ENCODE measurements around the gene USE1.

The USE1 gene

DNA sequence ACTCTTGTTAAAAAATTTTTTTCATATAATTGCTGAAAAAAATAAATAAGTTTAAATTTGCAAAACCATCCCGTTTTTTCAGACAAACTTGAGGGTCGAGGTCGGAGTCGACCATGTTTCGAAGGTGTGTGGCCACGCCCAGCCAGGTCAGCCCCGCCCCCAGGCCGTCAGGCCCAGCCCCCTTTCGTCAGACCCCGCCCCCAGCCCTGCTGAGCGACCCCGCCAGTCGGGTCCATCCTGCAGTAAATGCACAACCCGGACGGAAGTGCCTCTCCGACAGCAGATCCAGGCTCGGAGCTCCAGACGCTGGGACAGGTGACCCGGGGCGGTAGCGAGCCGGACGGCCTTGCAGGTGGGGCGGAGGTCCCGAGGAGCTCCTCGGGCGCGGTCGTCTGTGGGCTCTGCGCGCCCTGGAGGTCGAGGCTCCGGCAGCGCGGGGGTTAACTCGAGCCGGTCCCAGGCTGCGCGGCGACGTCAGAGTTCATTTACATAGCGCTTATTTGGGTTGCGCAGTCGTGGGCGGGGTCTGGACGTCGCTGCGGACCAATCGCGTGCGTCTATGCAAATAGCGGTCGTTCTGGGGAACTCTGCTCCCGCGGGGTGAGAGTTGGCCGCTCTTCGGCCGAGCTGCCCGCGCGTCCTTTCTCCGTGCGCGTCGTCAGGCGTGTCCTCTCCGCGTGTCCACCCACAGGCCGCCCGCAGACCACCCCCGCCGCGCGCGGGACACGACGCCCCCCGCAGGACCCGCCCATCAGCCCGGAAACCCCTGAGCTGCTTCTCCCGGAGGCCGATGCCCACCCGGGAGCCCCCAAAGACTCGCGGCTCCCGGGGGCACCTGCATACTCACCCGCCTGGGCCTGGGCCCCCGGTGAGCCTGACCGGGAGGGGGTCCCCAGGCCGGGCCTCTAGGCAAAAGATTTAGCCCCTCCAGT lies 11.1 kb downstream of the USE1 start, which contains the start of gene OCEL1:
Gene OCEL1, plus strand, starts transcription at position 225 of the 932 bp plus-strand sequence. Its CDS starts 22 bp downstream, at position 247.
- H3K4me3 ChIP-seq (replicated peaks in 1 of 2; ENCODE audit: low read depth in 2 of 2, low read length in 2 of 2), result peak within 1 kb of the TSS; percentile 71 to 86
- TF ChIP-seq, protein P1, sequence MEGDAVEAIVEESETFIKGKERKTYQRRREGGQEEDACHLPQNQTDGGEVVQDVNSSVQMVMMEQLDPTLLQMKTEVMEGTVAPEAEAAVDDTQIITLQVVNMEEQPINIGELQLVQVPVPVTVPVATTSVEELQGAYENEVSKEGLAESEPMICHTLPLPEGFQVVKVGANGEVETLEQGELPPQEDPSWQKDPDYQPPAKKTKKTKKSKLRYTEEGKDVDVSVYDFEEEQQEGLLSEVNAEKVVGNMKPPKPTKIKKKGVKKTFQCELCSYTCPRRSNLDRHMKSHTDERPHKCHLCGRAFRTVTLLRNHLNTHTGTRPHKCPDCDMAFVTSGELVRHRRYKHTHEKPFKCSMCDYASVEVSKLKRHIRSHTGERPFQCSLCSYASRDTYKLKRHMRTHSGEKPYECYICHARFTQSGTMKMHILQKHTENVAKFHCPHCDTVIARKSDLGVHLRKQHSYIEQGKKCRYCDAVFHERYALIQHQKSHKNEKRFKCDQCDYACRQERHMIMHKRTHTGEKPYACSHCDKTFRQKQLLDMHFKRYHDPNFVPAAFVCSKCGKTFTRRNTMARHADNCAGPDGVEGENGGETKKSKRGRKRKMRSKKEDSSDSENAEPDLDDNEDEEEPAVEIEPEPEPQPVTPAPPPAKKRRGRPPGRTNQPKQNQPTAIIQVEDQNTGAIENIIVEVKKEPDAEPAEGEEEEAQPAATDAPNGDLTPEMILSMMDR (IDR thresholded peaks at IDR 0.05; ENCODE audit: low read depth, low read length), result no peak
- peak; percentile 98 to 99 for DNase-seq (ENCODE audit: low read depth in 2 of 2)

DNA sequence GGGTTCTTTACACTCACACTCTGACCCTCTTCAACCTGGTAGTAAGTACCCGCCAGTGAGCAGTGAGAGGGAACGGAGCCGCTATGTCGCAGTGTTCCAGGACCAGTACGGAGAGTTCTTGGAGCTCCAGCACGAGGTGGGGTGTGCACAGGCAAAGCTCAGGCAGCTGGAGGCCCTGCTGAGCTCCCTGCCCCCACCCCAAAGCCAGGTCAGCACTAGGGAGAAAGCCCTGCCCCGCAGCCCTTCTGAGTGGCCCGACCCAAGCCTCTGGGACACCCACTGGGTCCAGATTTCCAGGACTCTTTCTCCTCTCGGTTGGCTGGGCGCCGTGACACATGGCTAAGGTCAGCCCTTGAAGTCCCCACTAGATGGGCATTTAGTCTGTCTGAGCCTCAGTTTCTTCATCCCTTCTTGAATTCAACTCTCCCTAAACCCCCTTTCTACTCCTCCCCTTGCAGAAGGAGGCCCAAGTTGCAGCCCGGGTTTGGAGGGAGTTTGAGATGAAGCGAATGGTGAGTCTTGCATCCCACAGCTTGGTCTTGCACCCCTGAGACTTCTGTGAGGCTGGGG lies 12.7 kb downstream of the USE1 start:
- H3K4me3 ChIP-seq (replicated peaks in 1 of 2; ENCODE audit: low read depth in 2 of 2, low read length in 2 of 2), result no peak overlapping the region
- TF ChIP-seq, protein P1 (IDR thresholded peaks at IDR 0.05; ENCODE audit: low read depth, low read length), result no peak
- DNase-seq (ENCODE audit: low read depth in 2 of 2), result no peak

DNA sequence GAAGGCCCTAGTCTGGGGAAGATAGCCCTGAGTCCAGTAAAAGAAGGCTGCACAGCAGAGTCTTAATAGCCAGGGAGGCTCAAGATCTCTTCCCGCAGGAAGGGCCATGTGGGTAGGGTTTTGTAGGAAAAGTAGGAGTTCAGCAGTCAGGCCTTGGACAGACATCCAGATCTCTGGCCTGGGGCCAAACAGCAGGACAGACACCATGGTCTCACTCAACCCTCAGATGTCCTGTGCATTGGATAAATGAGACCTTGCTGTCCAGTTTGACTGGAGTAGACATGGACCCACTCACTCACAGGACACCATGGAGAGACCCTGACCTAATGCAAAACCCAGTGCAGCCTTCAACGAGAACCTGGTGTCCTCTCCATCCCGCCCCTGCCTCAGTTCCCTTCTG lies 14.7 kb downstream of the USE1 start:
- DNase-seq (ENCODE audit: low read depth in 2 of 2), result no peak
- TF ChIP-seq, protein P1 (IDR thresholded peaks at IDR 0.05; ENCODE audit: low read depth, low read length), result no peak
- H3K4me3 ChIP-seq (replicated peaks in 1 of 2; ENCODE audit: low read depth in 2 of 2, low read length in 2 of 2), result no peak overlapping the region

DNA sequence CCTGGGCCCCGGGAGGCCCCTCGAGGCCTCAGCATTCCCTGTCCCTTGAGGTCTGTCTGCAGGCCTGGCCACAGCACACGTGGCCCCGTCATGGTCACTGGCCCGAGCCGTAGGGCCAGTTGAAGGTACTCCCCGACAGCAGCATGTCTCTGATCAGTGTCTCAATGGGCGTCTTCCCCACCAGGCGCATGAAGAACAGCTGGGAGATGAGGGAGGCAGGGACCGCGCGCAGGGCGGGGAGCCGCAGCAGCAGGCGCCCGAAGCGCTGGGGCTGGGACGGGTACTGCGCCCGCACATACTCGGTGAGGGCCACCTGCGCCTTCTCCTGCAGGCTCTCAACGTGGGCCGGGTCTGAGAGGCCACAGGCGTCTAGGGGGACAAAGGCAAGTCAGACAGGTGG lies 17.1 kb downstream of the USE1 start:
- TF ChIP-seq, protein P1 (IDR thresholded peaks at IDR 0.05; ENCODE audit: low read depth, low read length), result no peak
- DNase-seq (ENCODE audit: low read depth in 2 of 2), result no peak
- H3K4me3 ChIP-seq (replicated peaks in 1 of 2; ENCODE audit: low read depth in 2 of 2, low read length in 2 of 2), result no peak overlapping the region

DNA sequence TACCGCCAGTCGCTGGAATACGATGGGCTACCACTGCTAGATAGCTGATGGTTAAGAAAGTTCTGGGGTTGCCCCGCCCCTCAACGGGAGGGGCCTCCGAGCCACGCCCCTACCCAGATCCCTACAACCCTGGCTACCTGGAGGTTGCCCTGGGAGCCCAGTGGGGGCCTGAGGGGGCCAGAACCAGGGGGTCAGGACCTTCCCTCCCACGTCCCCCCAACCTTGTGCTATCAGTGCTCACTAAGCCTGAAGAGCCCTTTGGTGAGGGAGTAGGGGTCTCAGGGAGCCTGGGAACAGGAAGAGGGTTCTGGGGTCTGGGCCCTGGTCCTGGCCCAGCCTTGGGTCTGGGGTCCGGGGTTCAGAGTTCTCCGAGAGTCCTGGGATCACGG lies 19.7 kb downstream of the USE1 start:
- peak overlapping the region; percentile 44 to 66 for H3K4me3 ChIP-seq (replicated peaks in 1 of 2; ENCODE audit: low read depth in 2 of 2, low read length in 2 of 2)
- TF ChIP-seq, protein P1 (IDR thresholded peaks at IDR 0.05; ENCODE audit: low read depth, low read length), result no peak
- DNase-seq (ENCODE audit: low read depth in 2 of 2), result peak; percentile 49 to 54

DNA sequence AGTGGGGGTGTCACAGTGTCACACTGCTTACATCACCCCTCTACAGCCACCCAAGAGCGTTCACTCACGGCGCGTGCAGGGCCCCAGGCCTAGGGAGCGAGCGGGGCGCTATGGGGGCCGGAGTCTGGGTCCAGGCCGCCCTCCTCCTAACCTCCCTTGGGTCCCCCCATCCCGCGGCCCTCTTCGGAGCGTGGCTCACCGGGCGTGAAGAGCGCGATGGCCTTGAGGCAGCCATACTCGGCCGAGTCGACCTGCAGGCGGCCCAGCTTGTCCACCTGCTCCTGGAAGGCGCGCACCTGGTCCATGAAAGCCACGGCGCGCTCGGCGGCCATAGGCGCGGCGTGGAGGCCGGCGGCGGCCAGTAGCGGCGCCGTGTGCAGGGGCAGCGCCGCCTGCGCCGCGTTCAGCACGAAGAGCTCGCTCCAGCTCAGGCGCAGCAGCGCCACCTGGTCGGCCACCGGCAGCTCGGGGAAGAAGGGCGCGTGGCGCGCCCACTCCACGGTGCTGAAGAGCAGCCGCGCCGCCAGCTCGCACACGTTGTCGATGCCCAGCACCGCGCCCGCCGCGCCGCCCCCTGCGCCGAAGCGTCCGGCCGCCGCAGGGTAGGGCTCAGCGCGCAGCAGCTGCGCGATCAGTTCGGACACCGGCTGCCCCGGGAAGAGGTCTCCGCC lies 20.3 kb downstream of the USE1 start:
- DNase-seq (ENCODE audit: low read depth in 2 of 2), result peak; percentile 62 to 78
- peak overlapping the region; percentile 44 to 66 for H3K4me3 ChIP-seq (replicated peaks in 1 of 2; ENCODE audit: low read depth in 2 of 2, low read length in 2 of 2)
- TF ChIP-seq, protein P1 (IDR thresholded peaks at IDR 0.05; ENCODE audit: low read depth, low read length), result peak; percentile 26
